Measurements from ENCODE around the gene GAREM2.

The GAREM2 gene

DNA sequence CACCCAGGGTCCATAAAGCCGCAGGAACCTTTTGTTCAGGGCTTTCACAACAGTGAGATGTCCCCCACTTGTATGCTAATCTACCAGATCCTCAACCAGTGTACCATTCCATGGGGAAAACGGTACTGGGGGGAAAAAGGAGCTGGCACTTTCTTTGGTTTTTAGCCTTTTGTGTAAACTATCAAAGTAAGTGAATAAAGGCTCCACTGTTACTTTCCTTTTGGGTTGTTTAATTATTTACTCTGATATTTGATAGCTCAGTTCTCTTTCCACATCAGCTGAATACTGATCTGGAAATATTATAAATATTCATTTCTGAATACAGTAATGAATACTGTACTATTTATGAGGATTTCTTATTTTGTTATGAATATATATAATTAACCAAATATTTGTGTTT, 51.2 kb downstream of the GAREM2 start:
- DNase-seq (ENCODE audit: extremely low read depth in 1 of 2, low read depth in 1 of 2): no peak

DNA sequence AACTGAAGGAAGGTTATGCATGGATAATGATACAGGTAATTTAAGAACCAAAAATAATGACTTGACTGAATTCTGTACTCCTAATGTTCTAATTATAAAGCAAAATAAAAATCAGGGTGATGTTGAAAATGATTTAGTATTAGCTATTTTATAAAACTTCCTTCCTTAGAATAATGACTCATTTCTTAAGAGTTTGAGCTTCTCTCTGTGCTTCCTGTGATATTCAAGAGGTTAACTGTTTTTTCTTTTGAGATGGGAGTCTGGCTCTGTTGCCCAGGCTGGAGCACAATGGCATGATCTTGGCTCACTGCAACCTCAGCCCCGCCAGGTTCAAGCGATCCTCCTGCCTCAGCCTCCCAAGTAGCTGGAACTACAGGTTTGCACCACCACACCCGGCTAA, 56.7 kb downstream of the GAREM2 start:
- no peak for DNase-seq (ENCODE audit: extremely low read depth in 1 of 2, low read depth in 1 of 2)

DNA sequence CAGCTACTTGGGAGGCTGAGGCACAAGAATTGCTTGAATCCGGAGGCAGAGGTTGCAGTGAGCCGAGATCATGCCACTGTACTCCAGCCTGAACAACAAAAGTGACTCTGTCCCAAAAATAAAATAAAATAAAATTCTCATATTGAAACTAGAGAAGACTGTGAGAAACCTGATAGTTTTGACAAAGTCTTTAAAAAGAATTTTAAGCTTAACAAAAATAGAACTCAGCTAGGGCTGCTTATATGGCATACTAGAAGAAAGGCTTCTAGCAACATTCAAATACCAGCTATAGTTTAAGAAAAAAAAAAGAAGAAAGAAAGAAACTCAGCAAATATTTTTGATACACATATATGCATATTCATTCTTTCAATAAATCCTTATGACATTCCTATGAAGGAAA, 57.9 kb downstream of the GAREM2 start:
- DNase-seq (ENCODE audit: extremely low read depth in 1 of 2, low read depth in 1 of 2): no peak

- no peak for DNase-seq (ENCODE audit: extremely low read depth in 1 of 2, low read depth in 1 of 2)
Observed at GRCh38 chr2:26235089-26235488, 62.2 kb downstream of the GAREM2 start.

DNA sequence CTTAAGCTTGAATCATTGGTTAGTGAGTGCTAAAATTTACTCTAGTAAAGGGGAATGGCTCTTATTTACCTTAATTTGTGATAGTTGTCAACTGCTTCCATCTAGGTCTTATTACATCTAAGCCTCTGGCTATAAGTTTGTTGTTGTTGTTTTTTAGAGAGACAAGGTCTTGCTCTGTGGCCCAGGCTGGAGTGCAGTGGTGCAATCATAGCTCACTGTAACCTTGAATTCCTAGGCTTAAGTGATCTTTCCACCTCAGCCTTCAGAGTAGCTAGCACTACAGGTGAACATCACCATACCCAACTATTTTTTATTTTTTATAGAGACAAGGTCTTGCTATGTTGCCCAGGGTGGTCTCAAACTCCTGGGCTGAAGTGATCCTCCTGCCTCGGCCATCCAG, 65.0 kb downstream of the GAREM2 start:
- no peak for DNase-seq (ENCODE audit: extremely low read depth in 1 of 2, low read depth in 1 of 2)

DNA sequence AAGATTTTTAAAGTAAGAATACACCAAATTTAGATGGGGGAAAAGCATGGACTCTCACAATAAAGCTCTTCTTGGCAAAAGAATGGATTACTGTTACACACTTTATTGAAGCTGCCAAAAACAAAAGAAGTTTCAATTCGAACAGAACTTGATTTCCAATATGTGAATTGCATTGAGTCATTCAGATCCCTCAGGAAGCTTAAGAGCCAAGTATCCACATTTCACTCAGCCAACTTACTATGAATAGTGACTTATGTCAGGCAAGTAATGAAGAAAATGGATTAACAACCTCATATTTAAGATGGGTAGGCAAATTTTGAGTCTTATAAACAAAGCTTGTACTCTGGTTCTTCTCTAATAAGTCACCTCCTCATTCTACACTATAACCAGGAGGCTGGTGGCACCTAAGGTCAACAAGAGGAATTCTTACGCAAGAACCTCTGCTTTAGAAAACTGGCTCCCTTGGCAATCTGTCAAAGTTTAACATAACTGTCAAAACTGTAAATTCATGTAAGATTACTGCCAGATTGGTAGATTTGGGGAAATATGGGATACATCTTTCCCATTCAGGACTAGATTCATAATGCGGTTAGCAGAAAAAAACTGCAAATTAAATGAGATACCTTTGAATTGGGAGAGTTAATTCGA, 65.5 kb downstream of the GAREM2 start:
- no peak for DNase-seq (ENCODE audit: extremely low read depth in 1 of 2, low read depth in 1 of 2)
